SJSA1 (cell line): Measurements from ENCODE around the gene TMPO. TPM values are rescaled to one million over a fixed set of nuclear protein-coding genes. Genes with fewer than 3 reads are reported as not detected.
"Not testable (repeated sequence)": the region's sequence is repeated elsewhere in the genome, so short reads cannot be mapped to it uniquely, and the experiment has no call there.

ENCODE experiments used
- DNase-seq, 2 experiments: peaks; one replicate each; pipeline ENCODE4 v3.0.0-alpha.2; 2015 to 2020; ENCODE audit warnings: low spot score in 2 of 2, low read depth in 1 of 2
- H3K27ac ChIP-seq: fragments of 250-450 bp; sonication (Bioruptor Pico); 2 replicates; pipeline ENCODE4 v1.5.1; 2020; ENCODE audit warnings: mild to moderate bottlenecking, moderate library complexity
- H3K27me3 ChIP-seq: fragments of 250-450 bp; sonication (Bioruptor Pico); replicated peaks from 2 replicates; pipeline ENCODE4 v1.5.1; 2020; ENCODE audit warnings: mild to moderate bottlenecking, moderate library complexity
- H3K36me3 ChIP-seq: fragments of 250-450 bp; sonication (Bioruptor Pico); 2 replicates; pipeline ENCODE4 v1.5.1; 2020; ENCODE audit warnings: mild to moderate bottlenecking
- H3K4me1 ChIP-seq: fragments of 250-450 bp; sonication (Bioruptor Pico); replicated peaks from 2 replicates; pipeline ENCODE4 v1.6.1; 2021; ENCODE audit warnings: mild to moderate bottlenecking
- H3K4me3 ChIP-seq: fragments of 250-450 bp; sonication (Bioruptor Pico); 2 replicates; pipeline ENCODE4 v1.5.1; 2020; ENCODE audit warnings: mild to moderate bottlenecking
- H3K9me3 ChIP-seq: fragments of 250-450 bp; sonication (Bioruptor Pico); replicated peaks from 2 replicates; pipeline ENCODE4 v1.5.1; 2020; ENCODE audit warnings: mild to moderate bottlenecking
- total RNA-seq: library from RNA; depleted of rRNA; stranded (reverse); fragments of >200 nt; shearing (Covaris generic); gene quantifications from 2 replicates; pipeline ENCODE4 v1.2.3, GENCODE V29; 2014; rRNA removed

TMPO gene, protein sequence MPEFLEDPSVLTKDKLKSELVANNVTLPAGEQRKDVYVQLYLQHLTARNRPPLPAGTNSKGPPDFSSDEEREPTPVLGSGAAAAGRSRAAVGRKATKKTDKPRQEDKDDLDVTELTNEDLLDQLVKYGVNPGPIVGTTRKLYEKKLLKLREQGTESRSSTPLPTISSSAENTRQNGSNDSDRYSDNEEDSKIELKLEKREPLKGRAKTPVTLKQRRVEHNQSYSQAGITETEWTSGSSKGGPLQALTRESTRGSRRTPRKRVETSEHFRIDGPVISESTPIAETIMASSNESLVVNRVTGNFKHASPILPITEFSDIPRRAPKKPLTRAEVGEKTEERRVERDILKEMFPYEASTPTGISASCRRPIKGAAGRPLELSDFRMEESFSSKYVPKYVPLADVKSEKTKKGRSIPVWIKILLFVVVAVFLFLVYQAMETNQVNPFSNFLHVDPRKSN
- total RNA-seq = 271 and 276 TPM in 2 replicates

GRCh38 chr12:98515287-98516110, at the start of gene TMPO:
TMPO (plus strand) TSS chr12:98515590; CDS start chr12:98515868, 278 bp downstream.
- Histone ChIP-seq H3K27me3 (no peaks in the 10 kb centered on the region), H3K4me3 (peak within 1 kb of the TSS; percentile 88), H3K27ac (peak within 1 kb of the TSS; percentile 95), H3K36me3 (peaks cover 39% of the 10 kb centered on the region), H3K4me1 (peaks cover 9% of the 10 kb centered on the region), H3K9me3 (no peaks in the 10 kb centered on the region)
- DNase-seq = peak; percentile 87 to 96

- no peaks in the 10 kb centered on the region for H3K9me3 ChIP-seq
- DNase-seq = no peak
- H3K27me3 ChIP-seq = no peaks in the 10 kb centered on the region
- H3K4me3 ChIP-seq = no peak overlapping the region
- H3K27ac ChIP-seq = no peak overlapping the region
- no peaks in the 10 kb centered on the region for H3K36me3 ChIP-seq
- no peaks in the 10 kb centered on the region for H3K4me1 ChIP-seq
Observed at GRCh38 chr12:98465950-98466602, 49.3 kb upstream of the TMPO start.

- DNase-seq = no peak
- no peak overlapping the region for H3K27ac ChIP-seq
- H3K9me3 ChIP-seq = no peaks in the 10 kb centered on the region
- H3K4me3 ChIP-seq = no peak overlapping the region
- no peaks in the 10 kb centered on the region for H3K4me1 ChIP-seq
- no peaks in the 10 kb centered on the region for H3K36me3 ChIP-seq
- no peaks in the 10 kb centered on the region for H3K27me3 ChIP-seq
Observed at GRCh38 chr12:98466640-98467400, 48.6 kb upstream of the TMPO start.

- H3K36me3 ChIP-seq = no peaks in the 10 kb centered on the region
- no peaks in the 10 kb centered on the region for H3K4me1 ChIP-seq
- H3K9me3 ChIP-seq = no peaks in the 10 kb centered on the region
- no peak overlapping the region for H3K4me3 ChIP-seq
- no peak overlapping the region for H3K27ac ChIP-seq
- H3K27me3 ChIP-seq = no peaks in the 10 kb centered on the region
- no peak for DNase-seq
Observed at GRCh38 chr12:98469109-98469508, 46.3 kb upstream of the TMPO start.

GRCh38 chr12:98470469-98471082, 44.8 kb upstream of the TMPO start:
- Histone ChIP-seq H3K27me3 (no peaks in the 10 kb centered on the region), H3K27ac (no peak overlapping the region), H3K4me3 (no peak overlapping the region)

DNA sequence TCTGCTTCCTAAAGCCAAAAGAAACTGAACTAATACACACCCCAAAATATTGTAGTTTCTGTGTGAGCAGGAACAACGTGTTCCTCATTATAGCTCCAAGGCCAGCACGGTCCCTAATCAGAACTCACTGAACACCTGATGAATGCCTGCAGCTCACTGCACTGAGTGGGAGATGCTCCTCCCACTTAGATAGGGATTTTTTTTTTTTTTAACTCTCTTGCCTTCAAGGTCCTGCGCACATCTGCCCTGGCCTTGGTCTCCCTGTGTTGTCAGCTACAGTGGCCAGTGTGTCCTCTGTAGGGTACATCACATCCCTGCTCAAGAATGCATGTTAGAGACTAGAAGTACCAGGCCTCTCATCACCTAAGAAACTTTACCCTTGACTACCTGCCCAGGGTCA, 44.3 kb upstream of the TMPO start:
- H3K36me3 ChIP-seq = no peaks in the 10 kb centered on the region
- DNase-seq = no peak
- peaks cover 7% of the 10 kb centered on the region for H3K4me1 ChIP-seq
- H3K4me3 ChIP-seq = no peak overlapping the region
- H3K27me3 ChIP-seq = no peaks in the 10 kb centered on the region
- H3K9me3 ChIP-seq = no peaks in the 10 kb centered on the region
- no peak overlapping the region for H3K27ac ChIP-seq

More at GRCh38 chr12:98470469-98471082, 44.8 kb upstream of the TMPO start:
- Histone ChIP-seq H3K9me3 (no peaks in the 10 kb centered on the region), H3K4me1 (peaks cover 6% of the 10 kb centered on the region), H3K36me3 (no peaks in the 10 kb centered on the region)
- DNase-seq = no peak

DNA sequence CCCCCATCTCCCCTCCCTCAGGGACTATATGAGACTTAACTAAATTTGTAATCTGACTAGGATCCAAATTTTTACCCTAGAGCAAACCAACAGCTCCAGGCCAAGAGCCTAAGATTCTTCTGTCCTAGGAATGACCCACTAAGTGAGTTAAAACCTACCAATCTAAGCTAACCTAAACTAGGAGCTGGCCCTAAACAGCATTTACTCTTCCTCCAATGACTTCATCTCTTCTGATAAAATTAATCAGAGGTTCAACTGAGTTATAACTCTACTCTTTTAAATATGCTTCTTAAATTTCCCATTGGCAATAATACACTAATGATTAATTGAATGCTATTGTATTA, 39.9 kb upstream of the TMPO start:
- Histone ChIP-seq H3K27me3 (no peaks in the 10 kb centered on the region), H3K4me3 (no peak overlapping the region), H3K27ac (peak overlapping the region; percentile 80), H3K9me3 (no peaks in the 10 kb centered on the region), H3K4me1 (peaks cover 7% of the 10 kb centered on the region), H3K36me3 (no peaks in the 10 kb centered on the region)
- no peak for DNase-seq

GRCh38 chr12:98478606-98479005, 36.8 kb upstream of the TMPO start:
- H3K4me1 ChIP-seq = peaks cover 7% of the 10 kb centered on the region
- no peaks in the 10 kb centered on the region for H3K36me3 ChIP-seq
- H3K9me3 ChIP-seq = no peaks in the 10 kb centered on the region
- H3K4me3 ChIP-seq = no peak overlapping the region
- no peak overlapping the region for H3K27ac ChIP-seq
- DNase-seq = no peak
- no peaks in the 10 kb centered on the region for H3K27me3 ChIP-seq

DNA sequence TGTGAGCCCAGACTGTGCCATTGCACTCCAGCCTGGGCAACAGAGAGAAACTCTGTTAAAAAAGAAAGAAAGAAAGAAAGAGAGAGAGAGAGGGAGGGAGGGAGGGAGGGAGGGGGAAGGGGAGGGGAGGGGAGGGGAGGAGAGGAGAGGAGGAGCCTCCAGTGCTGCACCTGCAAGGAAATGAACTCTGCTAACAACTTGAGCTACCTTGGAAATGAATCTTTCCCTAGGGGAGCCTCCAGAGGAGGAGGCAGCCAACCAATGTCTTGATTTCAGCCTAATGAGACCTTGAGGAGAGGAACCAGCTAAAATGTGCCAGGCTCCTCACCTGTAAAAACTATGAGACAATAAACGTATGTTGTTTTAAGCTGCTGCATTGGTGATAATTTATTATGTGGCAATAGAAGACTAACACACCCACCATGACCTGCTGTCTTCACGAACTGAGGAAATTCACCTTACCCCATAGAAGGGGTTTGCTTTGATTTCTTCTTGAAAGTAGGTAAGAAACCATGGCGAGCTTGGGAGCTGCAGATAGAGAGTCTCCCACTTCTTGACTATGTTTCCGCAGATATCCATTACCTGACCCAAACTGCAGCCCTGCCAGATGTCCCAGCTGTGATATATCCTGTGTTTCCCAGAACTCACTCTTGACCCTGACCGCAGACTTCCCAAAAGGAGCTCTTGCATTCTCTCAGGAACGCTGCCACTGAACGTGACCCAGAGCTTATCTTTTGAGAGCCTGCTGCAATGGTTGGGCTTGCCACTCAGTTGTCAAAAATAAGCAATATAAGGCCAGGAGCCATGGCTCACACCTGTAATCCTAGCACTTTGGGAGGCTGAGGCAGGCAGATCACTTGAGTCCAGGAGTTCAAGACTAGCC, 31.5 kb upstream of the TMPO start:
- H3K27ac ChIP-seq = no peak overlapping the region
- H3K36me3 ChIP-seq = no peaks in the 10 kb centered on the region
- DNase-seq = no peak
- H3K4me3 ChIP-seq = no peak overlapping the region
- no peaks in the 10 kb centered on the region for H3K9me3 ChIP-seq
- H3K27me3 ChIP-seq = no peaks in the 10 kb centered on the region
- H3K4me1 ChIP-seq = no peaks in the 10 kb centered on the region

- no peaks in the 10 kb centered on the region for H3K36me3 ChIP-seq
- peaks cover 7% of the 10 kb centered on the region for H3K4me1 ChIP-seq
- H3K27ac ChIP-seq = no peak overlapping the region
- H3K27me3 ChIP-seq = no peaks in the 10 kb centered on the region
- H3K4me3 ChIP-seq = no peak overlapping the region
- no peak for DNase-seq
- H3K9me3 ChIP-seq = no peaks in the 10 kb centered on the region
Observed at GRCh38 chr12:98485792-98486340, 29.5 kb upstream of the TMPO start.

- H3K27ac ChIP-seq, H3K9me3 ChIP-seq, H3K4me3 ChIP-seq, H3K27me3 ChIP-seq, DNase-seq, H3K36me3 ChIP-seq: not testable (repeated sequence)
- peaks cover 12% of the 10 kb centered on the region for H3K4me1 ChIP-seq
Observed at GRCh38 chr12:98488416-98488815, 27.0 kb upstream of the TMPO start.

DNA sequence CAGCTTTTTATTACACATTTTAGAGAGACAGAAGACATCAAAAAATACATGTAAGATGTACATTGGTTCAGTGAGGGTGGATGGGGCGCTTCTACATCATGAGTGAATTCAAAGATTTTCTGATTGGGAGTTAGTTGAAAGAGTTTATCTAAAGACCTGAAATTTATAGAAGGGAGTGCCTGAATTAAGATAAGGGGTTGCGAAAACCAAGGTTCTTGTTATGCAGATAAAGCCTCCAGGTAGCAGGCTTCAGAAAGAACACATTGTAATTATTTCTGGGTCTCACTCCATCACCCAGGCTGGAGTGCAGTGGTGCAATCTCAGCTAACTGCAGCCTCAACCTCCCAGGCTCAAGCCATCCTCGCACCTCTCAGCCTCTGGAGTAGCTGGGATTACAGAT, 26.2 kb upstream of the TMPO start:
- H3K36me3 ChIP-seq = no peaks in the 10 kb centered on the region
- H3K4me1 ChIP-seq = peaks cover 12% of the 10 kb centered on the region
- no peak overlapping the region for H3K27ac ChIP-seq
- no peak for DNase-seq
- no peaks in the 10 kb centered on the region for H3K9me3 ChIP-seq
- no peak overlapping the region for H3K4me3 ChIP-seq
- H3K27me3 ChIP-seq = no peaks in the 10 kb centered on the region
